K562 (cell line): ENCODE results near the gene CASP9. TPM values are rescaled to one million over a fixed set of nuclear protein-coding genes. Genes with fewer than 3 reads are reported as not detected.
A peak's percentile ranks its signal among the peaks of the same experiment; 100 is the strongest.

Source experiments
- BCOR ChIP-seq: fragments of 450-650 bp; IDR thresholded peaks from 2 replicates; pipeline ENCODE4 v1.6.1; 2016
- ESRRB ChIP-seq: fragments of 250-450 bp; sonication (Bioruptor Pico); IDR thresholded peaks from 2 replicates; pipeline ENCODE4 v1.5.0; 2020; ENCODE audit warnings: mild to moderate bottlenecking, moderate library complexity, borderline replicate concordance
- JUND ChIP-seq, 2 experiments: IDR thresholded peaks; 2 replicates in 1 of 2; 3 replicates in 1 of 2; pipeline ENCODE4 v1.6.1; 2011; ENCODE audit warnings: borderline replicate concordance in 2 of 2, low read depth in 2 of 2, low read length in 2 of 2, improper control_type of control experiment in 1 of 2, missing biosample characterization in 1 of 2, missing genetic modification characterization in 1 of 2, missing genetic modification reagents in 1 of 2
- PHF8 ChIP-seq: fragments of 200-600 bp; sonication (generic); IDR thresholded peaks from 2 replicates; pipeline ENCODE4 v1.6.1; 2012; ENCODE audit warnings: mixed run types, mild to moderate bottlenecking, inconsistent platforms, low read length, moderate library complexity, borderline replicate concordance
- PRPF4 ChIP-seq: fragments of 200-400 bp; formaldehyde crosslinking; IDR thresholded peaks from one replicate; pipeline ENCODE4 v1.6.1; 2017; ENCODE audit warnings: low read length, low read depth, mild to moderate bottlenecking; ENCODE audit not compliant: insufficient read depth, poor library complexity, severe bottlenecking
- PURB ChIP-seq: sonication (generic); formaldehyde crosslinking; IDR thresholded peaks from 2 replicates; pipeline ENCODE4 v1.9.0; 2021; ENCODE audit warnings: low read depth, mild to moderate bottlenecking, missing genetic modification reagents
- SAFB2 ChIP-seq: fragments of 200-400 bp; formaldehyde crosslinking; IDR thresholded peaks from 2 replicates; pipeline ENCODE4 v1.6.1; 2018; ENCODE audit warnings: borderline replicate concordance, low read length, low read depth, moderate library complexity; ENCODE audit not compliant: severe bottlenecking
- SMAD4 ChIP-seq: fragments of 250-450 bp; sonication (Bioruptor Pico); conservative IDR thresholded peaks from 2 replicates; pipeline ENCODE4 v1.8.0; 2021; ENCODE audit warnings: inconsistent platforms, mild to moderate bottlenecking, moderate library complexity
- SMARCA4 ChIP-seq: fragments of 450-650 bp; IDR thresholded peaks from 2 replicates; pipeline ENCODE4 v1.6.1; 2016
- SPI1 ChIP-seq: IDR thresholded peaks from 2 replicates; pipeline ENCODE4 v1.6.1; 2011; ENCODE audit warnings: low read depth, low read length, control low read depth, borderline replicate concordance
- XRCC4 ChIP-seq: IDR thresholded peaks from one replicate; pipeline ENCODE4 v1.6.1; 2011; ENCODE audit not compliant: insufficient read depth, insufficient read length; ENCODE audit errors: extremely low read depth
- ZFP36 ChIP-seq: fragments of 150-350 bp; IDR thresholded peaks from 2 replicates; pipeline ENCODE4 v1.6.1; 2018; ENCODE audit warnings: low read length, low read depth; ENCODE audit not compliant: partially characterized antibody
- ZNF143 ChIP-seq: sonication (generic); formaldehyde crosslinking; IDR thresholded peaks from 2 replicates; pipeline ENCODE4 v1.9.0; 2022; ENCODE audit warnings: mild to moderate bottlenecking, missing genetic modification reagents
- ZNF316 ChIP-seq: fragments of 450-650 bp; IDR thresholded peaks from 2 replicates; pipeline ENCODE4 v1.6.1; 2016
- ZNF717 ChIP-seq: fragments of 250-450 bp; sonication (Bioruptor Pico); IDR thresholded peaks from 2 replicates; pipeline ENCODE4 v1.5.0; 2021
- polyA plus RNA-seq, 8 experiments: library from polyadenylated mRNA; depleted of rRNA in 4 of 8; stranded (reverse) in 5 of 8; unstranded in 3 of 8; fragments of >200 nt; fragmentation: Nextera tagmentation in 2 of 8; fragmentation: Illumina TruSeq in 1 of 8; extraction: Ambion mirVana in 2 of 8; extraction: Trizol in 1 of 8; gene quantifications; 2 replicates each; pipeline versions ENCODE4 v1.2.1 to v1.2.3, GENCODE V29; 2011 to 2014; ENCODE audit warnings: inconsistent platforms in 1 of 8, missing spikeins in 1 of 8
- total RNA-seq, 7 experiments: library from RNA; depleted of rRNA in 6 of 7; stranded (reverse); fragments of >200 nt in 6 of 7; fragmentation: Illumina TruSeq in 2 of 7; extraction: Trizol in 2 of 7; gene quantifications; 2 replicates each; pipeline versions ENCODE4 v1.2.1 to v1.2.3, GENCODE V29; 2011 to 2021; ENCODE audit warnings: low replicate concordance in 1 of 7
- TF ChIP-seq, protein P1 (sequence below): fragments of 250-450 bp; sonication (Bioruptor Pico); IDR thresholded peaks from 2 replicates; pipeline ENCODE4 v1.8.0; 2022; ENCODE audit warnings: inconsistent platforms
- TF ChIP-seq, protein P2 (sequence below): fragments of 450-650 bp; formaldehyde crosslinking; IDR thresholded peaks from 2 replicates; pipeline ENCODE4 v1.4.0; 2020; ENCODE audit warnings: mild to moderate bottlenecking, moderate library complexity
- TF ChIP-seq, protein P3 (sequence below): fragments of 250-450 bp; sonication (Bioruptor Pico); IDR thresholded peaks from 2 replicates; pipeline ENCODE4 v1.5.0; 2021
- TF ChIP-seq, protein P4 (sequence below): fragments of 250-450 bp; sonication (Bioruptor Pico); IDR thresholded peaks from 2 replicates; pipeline ENCODE4 v1.9.0; 2021; ENCODE audit warnings: mild to moderate bottlenecking, inconsistent platforms

The CASP9 gene
- total and polyA plus RNA-seq, 9 of the 15 experiments (the other 6 are each of a cell fraction or from before 2014, with no cell fraction given), result 10.8 to 54.1 (median 30.7) TPM

DNA sequence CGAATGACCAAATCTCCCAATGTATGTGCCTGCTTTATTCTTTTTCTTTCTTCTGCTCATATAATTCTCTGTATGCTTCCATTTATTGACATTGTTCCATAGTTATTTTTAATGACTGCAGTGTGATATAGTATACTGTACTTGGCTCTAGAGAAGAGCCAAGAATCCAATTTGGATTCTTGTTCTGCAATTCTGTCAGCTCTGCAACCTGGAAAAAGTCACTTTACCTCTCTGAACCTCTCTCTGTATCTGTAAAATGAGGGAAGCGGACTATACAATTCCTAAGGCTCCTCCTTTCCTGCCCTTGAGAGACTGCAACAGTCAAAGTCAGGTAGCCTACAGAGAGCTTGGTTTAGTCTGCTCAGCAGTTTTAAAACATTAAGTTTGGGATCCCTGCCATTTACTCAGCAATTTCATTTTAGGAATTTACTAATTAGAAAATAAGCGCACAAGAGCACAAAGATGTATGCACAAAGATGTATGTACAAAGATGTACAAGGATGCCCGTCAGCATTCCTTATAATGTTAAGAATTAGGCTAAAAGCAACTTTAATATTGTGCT is 17.3 kb upstream of the CASP9 start (continued):
- TF ChIP-seq PRPF4, result no peak
- no peak for TF ChIP-seq SMARCA4
- no peak for TF ChIP-seq ESRRB (CRISPR knock-in tag)
- TF ChIP-seq ZNF143 (CRISPR knock-in tag), result no peak
- no peak for TF ChIP-seq SAFB2
- TF ChIP-seq PURB (CRISPR knock-in tag), result no peak
- TF ChIP-seq, protein P1, sequence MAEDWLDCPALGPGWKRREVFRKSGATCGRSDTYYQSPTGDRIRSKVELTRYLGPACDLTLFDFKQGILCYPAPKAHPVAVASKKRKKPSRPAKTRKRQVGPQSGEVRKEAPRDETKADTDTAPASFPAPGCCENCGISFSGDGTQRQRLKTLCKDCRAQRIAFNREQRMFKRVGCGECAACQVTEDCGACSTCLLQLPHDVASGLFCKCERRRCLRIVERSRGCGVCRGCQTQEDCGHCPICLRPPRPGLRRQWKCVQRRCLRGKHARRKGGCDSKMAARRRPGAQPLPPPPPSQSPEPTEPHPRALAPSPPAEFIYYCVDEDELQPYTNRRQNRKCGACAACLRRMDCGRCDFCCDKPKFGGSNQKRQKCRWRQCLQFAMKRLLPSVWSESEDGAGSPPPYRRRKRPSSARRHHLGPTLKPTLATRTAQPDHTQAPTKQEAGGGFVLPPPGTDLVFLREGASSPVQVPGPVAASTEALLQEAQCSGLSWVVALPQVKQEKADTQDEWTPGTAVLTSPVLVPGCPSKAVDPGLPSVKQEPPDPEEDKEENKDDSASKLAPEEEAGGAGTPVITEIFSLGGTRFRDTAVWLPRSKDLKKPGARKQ (CRISPR knock-in tag), result no peak
- TF ChIP-seq, protein P2, sequence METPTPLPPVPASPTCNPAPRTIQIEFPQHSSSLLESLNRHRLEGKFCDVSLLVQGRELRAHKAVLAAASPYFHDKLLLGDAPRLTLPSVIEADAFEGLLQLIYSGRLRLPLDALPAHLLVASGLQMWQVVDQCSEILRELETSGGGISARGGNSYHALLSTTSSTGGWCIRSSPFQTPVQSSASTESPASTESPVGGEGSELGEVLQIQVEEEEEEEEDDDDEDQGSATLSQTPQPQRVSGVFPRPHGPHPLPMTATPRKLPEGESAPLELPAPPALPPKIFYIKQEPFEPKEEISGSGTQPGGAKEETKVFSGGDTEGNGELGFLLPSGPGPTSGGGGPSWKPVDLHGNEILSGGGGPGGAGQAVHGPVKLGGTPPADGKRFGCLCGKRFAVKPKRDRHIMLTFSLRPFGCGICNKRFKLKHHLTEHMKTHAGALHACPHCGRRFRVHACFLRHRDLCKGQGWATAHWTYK (CRISPR knock-in tag), result no peak
- TF ChIP-seq, protein P3, sequence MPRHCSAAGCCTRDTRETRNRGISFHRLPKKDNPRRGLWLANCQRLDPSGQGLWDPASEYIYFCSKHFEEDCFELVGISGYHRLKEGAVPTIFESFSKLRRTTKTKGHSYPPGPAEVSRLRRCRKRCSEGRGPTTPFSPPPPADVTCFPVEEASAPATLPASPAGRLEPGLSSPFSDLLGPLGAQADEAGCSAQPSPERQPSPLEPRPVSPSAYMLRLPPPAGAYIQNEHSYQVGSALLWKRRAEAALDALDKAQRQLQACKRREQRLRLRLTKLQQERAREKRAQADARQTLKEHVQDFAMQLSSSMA (CRISPR knock-in tag), result no peak
- peak; percentile 83 for TF ChIP-seq BCOR
- TF ChIP-seq ZNF717 (CRISPR knock-in tag), result no peak
- TF ChIP-seq SPI1, result no peak
- no peak for TF ChIP-seq PHF8
- TF ChIP-seq ZFP36, result peak; percentile 67
- TF ChIP-seq JUND (IDR thresholded peaks at IDR 0.05; ENCODE audit: borderline replicate concordance, low read depth, low read length), result no peak
- no peak for TF ChIP-seq JUND (tag; IDR thresholded peaks at IDR 0.05; ENCODE audit: borderline replicate concordance, low read depth, low read length)
- TF ChIP-seq SMAD4, result no peak
- no peak for TF ChIP-seq XRCC4
- TF ChIP-seq, protein P4, sequence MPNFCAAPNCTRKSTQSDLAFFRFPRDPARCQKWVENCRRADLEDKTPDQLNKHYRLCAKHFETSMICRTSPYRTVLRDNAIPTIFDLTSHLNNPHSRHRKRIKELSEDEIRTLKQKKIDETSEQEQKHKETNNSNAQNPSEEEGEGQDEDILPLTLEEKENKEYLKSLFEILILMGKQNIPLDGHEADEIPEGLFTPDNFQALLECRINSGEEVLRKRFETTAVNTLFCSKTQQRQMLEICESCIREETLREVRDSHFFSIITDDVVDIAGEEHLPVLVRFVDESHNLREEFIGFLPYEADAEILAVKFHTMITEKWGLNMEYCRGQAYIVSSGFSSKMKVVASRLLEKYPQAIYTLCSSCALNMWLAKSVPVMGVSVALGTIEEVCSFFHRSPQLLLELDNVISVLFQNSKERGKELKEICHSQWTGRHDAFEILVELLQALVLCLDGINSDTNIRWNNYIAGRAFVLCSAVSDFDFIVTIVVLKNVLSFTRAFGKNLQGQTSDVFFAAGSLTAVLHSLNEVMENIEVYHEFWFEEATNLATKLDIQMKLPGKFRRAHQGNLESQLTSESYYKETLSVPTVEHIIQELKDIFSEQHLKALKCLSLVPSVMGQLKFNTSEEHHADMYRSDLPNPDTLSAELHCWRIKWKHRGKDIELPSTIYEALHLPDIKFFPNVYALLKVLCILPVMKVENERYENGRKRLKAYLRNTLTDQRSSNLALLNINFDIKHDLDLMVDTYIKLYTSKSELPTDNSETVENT, result no peak
- peak; percentile 90 for TF ChIP-seq ZNF316
- TF ChIP-seq, all 486 proteins: peak for 8
